ENCODE measurements around the gene TMEM225B.

DNA sequence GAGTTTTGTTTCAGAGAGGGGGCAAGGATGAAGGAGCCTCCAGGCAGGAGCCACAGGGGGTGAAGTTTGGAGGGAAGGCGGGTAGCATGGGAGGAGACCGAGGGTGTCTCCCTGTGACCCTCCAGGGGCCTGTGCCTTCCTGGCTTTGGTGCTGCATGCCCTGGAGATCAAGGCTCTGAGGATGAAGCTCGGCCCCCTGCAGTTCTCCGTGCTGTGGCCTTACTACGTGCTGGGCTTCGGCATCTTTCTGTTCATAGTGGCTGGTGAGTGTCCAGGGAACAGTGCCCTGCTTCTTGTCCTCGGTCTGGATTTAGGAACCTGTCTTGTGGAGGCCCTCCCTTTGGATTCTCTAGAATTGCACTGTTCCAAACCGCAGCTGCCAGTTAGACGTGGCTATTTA, 9.5 kb downstream of the TMEM225B start:
- TF ChIP-seq, protein P1, sequence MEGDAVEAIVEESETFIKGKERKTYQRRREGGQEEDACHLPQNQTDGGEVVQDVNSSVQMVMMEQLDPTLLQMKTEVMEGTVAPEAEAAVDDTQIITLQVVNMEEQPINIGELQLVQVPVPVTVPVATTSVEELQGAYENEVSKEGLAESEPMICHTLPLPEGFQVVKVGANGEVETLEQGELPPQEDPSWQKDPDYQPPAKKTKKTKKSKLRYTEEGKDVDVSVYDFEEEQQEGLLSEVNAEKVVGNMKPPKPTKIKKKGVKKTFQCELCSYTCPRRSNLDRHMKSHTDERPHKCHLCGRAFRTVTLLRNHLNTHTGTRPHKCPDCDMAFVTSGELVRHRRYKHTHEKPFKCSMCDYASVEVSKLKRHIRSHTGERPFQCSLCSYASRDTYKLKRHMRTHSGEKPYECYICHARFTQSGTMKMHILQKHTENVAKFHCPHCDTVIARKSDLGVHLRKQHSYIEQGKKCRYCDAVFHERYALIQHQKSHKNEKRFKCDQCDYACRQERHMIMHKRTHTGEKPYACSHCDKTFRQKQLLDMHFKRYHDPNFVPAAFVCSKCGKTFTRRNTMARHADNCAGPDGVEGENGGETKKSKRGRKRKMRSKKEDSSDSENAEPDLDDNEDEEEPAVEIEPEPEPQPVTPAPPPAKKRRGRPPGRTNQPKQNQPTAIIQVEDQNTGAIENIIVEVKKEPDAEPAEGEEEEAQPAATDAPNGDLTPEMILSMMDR (IDR thresholded peaks at IDR 0.05 in 4 of 5, conservative IDR thresholded peaks at IDR 0.05 in 1 of 5), result no peak
- TF ChIP-seq POLR2A (IDR thresholded peaks at IDR 0.05), result no peak
